ENCODE measurements around the gene SOX6.

Gene SOX6

DNA sequence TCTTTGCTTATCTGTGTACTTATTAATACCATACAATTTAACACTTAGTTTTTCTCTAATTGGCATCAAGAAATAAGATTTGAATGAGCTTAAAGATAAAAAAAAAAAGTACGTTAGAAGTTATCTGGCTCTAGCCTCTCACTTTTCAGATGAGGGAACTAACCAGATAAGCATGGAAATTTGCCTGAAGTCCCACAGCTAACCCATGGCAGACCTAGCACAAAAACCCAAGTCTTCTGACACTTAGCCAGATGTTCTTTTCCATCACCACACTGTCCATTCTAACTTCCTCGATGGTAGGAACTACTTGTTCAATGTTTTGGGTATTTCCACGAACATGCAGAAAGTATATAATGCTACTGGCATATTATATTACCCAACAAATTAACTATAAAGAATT lies 7.4 kb upstream of the SOX6 start:
- no peak for DNase-seq

DNA sequence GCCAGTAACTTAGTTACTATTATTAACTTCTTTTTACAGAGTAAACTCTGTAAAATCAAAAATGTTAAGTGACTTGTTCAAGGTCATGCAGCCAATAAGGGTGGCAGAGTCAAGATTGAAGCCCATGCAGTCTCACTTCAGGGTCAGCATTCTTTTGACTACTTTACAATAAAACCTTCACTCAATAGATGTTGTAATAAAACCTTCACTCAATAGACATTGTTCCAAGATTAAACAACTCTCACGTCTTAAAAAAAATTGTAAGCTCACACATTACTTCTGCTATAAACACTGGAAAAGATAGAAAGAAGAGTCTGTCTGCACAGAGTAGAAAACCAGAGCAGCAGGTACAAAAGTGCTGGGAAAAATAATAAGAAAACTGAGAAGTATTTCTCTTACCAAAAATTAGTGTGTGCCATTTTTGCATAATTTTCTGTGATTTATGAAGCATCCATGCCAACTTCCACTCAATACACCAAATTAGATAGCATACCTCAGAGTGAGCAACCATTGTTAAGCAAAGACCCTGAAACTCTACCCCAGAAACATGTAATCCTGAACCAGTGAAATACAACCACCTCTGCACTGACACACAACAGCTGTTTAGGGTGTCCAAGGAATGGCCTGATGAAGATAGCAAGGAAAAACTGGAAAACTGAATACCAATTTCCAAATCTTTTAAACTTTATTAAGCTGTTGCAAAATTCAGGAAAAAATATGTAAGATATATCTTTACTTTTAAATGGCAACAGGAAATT lies 4.9 kb upstream of the SOX6 start:
- no peak for DNase-seq

DNA sequence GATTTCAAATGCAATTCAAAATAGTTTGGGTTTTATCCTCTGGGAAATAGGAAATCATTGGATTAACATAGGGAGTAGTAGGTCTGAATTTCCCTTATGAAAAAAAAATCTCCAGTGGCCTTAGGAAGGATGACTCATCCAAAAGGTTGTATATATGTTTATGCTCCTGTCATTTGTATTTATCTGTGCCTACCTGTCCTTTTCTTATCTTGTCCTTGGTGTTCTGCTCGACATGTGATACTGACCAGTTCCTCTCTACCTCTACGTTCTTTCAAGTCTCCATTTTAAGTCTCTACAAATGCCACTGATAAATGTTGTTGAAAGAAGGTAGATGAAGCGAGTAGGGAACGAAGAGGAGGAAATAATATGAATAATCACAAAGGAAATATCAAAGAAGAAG lies 3.0 kb upstream of the SOX6 start:
- DNase-seq: no peak

DNA sequence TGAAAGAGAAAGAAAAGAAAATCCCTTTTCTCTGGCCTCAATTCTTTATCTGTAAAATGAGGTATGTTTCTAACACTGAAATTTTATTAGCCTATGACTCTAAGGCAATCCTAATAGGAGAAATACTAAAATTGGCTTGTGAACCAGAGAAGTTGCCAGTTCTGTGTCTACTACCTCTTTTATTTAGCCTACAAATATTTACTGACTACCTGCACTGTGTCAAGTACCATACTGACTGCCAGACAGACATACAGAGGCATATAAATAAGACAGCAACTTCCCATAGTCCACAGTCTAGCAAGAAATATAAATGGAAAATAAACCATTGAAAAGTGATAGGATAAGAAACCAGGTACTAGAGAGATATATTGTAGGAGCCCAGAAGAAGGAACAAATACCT lies 2.4 kb upstream of the SOX6 start:
- DNase-seq: no peak

DNA sequence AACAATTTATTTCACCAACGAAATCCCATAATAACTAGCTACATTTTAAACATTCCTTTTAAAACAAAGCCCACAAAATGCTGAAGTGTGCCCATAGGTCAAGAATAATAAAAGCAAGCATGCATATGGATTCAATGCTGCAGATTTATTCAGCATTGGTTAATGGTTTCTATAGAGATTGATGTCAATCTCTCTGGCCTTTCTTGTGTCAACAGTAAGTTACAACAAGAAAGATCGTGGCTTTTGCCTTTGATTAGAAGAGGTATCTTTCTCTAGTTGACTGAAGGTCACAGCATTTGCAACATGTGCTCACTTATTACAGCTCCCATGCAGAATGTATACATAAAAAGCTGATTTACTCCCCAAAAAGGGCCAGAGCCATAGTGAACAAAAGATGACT lies 1.4 kb upstream of the SOX6 start:
- no peak for DNase-seq

DNA sequence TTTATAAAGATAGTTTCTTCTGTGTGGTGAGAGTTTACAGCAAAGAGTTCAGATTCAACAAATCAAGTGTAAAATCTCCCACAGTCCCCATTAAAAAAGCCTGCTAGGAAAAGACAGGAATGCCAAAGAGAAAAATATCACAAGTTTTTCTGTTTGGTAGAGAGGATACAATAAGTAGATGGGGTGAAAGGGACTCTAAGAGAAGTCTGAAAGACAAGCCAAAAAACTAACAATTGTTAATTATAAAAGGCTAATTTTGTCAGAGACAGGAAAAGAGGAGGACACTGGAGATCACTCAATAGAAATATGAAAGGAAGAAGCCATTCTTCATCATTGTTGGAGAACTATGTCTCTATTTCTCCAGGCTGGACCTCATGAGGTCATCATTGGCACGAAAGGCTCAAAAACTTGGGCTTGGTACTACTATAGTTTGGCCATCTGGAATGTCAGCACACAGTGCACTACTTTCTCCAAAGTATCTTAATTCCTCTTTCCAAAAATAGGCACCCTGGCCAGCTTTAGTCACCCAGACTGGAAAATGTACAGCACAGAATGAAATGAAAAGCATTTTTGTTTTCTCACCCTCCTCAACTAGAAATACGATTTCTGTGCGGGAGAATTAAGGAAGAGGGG lies 531 bp upstream of the SOX6 start:
- no peak for DNase-seq

DNA sequence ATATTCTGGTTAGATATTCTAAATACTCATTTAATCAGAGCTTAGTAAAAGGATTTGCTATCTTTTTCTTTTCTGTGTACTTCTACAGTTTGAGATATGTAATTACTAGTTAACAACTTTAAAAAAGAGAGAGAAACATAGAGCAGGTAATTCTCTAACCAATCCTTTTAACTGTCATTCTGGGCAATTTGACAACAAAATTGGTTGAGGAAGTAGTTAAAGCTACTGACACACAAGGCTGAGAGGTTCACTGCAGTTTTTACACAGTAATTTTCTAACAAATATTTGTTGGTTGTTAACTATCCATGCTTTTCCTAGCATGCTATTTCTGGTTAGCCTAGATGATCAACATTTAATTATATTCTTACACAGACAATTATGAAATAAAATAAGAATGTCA lies 3.6 kb downstream of the SOX6 start:
- no peak for DNase-seq

DNA sequence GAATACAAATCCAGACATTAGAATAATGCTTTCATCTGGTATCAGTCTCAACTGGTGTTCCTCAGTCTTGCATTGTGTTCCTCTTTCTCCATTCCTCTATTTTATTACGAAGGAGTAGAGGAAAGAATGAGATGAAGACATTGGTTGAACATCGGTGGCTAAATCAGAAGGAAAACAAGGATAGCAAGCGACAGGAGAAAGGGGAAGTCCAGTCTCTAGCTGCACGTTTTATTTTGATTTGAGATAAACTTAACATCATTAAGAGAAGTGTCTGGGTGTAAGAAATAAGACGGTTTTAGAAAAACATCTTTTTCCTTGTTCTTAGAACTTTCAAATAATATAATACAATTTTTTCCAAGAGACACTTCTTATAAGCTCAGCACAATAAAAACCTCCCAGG lies 6.2 kb downstream of the SOX6 start:
- no peak for DNase-seq

DNA sequence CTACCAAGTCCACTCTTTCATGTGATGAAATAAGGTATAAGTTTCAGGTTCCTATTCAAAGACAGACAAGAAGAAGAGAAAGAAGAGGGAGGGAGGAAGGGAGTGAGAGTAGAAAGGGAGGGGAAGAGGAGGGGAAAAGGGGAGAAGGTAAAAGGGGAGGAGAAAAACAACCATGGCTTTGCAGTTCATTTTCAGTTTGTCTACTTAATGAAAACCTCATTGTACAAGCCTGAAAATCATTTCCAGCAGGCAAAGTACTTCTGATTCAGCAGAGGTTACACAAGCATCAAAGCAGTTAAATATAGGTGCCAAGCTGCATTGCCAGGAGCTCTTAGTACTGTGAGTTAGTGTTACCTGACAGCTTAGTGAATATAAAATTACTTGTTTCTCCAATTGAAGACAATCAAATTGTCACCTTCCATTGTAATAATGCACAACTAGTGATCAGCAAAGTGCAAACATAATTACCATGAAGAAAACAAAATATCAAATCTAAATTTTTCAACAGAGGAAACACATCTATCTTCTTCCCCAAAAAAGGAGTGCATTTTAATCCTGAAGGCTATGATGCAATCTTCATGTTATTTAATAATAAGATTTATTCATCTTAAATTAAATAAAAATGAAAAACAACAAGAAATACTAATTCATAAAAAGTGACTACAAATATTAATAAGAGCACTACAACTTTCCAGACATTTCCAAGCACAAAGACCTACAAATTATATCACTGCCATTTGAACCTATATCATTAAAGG lies 8.2 kb downstream of the SOX6 start:
- DNase-seq: no peak

DNA sequence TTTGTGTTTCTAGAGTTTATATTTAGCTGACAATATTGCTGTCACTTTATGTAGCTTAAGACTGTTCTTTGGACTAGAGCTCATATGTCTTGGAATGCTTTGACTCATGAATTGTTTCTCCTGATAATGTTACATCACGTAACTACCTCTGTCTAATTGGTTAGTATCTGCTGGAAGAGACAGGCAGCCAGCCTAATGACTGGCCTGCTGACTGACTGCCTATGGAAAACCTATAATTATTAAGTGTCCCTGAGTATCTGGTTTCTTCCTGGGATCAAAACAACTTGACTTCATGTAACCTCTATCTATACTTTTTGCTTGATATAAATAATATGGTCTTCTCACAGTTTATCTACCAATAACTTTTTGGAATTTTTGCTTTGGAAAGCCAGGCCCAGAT lies 9.4 kb downstream of the SOX6 start:
- DNase-seq: no peak

DNA sequence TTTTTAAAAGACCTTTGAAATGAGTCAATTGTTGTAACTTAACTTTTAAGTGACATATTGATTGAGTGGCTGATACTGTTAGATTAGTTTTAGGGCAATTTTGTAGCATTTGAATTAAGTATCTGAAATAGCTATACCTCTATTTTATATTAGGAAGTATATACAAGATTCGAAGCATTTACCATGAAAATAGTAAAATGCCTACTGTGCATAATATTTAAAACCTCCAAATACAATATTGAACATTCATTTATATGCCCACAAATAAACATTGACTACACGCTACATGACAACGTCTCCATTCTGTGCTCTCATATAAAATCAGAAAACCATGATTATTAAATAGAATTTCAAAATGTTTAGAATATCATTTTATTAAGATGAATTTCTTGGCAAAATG lies 14.5 kb downstream of the SOX6 start:
- no peak for DNase-seq

DNA sequence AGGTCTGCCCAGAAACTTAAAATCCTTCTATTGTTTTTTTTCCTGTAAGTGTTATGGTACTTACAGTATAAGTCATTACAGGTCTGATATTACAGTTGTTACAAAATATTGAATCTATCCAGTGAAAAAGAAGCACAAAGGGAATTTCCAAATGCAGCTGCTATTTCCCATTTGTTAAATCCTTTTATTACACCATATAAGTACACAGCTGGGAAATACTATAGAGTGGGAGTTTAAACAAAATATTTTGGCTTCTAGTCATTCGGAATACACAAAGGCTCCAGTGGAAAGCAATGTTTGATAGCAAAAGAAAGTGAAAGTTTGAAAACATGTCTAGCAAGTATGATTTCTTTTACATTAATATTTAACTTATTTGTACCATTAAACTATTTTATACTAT lies 18.0 kb downstream of the SOX6 start:
- no peak for DNase-seq

DNA sequence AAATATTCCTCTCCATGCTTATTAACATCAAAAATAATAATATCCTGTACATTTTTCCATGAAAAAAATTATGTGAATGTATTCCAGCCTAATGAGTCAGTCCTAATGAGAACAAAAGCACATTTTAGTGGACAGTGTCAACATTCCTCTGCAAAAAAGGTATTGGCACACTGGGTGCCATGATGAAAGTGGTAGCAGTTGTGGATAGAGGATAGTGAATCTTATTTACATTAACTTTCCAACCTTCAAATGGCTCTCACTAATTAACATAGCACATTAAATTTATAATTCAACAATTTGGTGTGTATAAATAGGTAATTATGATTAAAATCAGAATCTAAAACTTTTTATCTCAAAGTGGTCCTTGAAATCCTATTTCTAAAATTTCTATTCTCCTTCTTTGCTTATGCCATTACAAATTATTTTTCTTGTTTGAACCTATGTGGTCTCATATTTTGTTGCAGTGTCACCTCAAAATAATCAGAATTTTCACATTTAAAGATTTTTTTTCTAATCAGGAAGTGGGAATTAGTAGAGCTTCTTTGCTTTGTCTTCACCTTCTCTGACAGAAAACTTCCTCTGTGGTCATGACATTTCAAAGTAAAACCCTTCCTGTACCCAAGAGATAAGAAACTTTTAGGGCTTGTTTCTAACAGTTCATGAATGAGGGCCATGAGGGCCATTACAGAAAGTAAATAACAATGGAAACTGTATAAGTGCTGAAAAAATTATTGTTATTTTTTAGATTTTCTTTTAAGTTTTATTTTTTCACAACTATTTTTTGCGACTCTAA lies 18.7 kb downstream of the SOX6 start:
- peak; percentile 22 for DNase-seq

DNA sequence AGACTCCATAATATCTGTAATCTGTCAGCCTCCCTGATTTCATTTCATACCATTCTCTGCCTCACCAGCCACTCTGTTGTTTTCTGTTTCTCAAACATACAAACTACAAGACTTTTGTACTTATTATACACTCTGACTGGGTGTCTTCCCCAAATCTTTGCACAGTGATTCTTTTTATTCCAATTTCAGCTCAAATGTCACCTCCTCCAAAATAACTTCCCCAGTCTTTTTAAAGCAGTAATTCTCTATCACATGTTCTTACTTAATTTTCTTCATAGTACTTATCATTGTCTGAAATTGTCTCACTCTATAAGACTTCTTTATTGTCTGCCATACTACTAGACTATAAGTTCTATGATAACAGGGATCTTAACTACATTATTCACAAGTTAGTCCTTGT lies 19.6 kb downstream of the SOX6 start:
- DNase-seq: no peak

DNA sequence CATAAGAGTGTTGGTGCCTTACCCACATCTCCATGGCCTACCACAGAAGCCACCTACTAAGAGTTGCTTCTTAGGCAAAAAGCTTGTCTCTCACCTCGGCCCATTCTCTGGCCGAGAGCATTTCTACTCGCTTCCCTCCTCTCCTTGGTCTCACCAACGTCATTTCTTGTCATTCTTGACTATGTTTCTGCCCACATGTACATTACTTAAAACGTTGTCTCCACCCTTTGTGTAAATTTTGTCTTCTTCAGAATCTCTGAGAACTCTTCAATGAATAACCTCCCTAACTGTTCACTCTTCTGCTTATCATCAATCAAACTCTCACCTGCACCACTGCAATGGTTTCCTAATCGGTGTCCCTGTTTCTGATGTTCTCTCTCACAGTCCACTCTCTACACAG lies 20.1 kb downstream of the SOX6 start:
- no peak for DNase-seq

DNA sequence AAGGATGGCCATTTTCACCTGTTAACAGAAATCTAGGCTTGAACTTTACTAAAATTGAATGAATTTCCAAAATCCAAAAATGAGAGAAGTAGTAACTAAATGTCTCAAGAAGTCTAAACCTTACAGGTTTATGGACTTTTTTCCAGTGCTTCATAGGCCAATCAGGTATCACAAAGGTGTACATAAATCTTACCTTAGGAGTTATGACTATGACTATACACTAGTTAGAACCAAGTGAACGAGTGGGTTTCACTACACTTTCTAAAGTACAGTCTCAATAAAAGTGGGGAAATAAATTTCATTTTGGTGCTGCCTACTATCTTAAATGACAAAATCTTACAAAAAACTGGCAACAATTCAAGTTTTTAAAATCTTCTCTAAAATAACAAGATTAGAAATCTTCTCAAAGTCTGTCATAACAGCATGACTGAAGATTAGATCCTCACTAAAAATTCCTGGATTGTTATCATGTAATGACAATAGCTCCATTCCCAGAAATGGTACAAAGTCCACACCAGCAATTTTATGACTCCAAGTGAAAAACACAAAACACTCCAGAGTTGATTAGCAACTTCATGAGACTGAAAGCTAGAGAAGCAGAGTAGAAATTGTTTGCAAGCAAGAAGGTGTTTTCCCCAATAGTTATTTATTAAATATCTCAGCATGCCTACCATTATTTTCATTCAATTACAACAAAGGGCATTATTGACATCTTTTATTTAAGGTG lies 20.9 kb downstream of the SOX6 start:
- no peak for DNase-seq

DNA sequence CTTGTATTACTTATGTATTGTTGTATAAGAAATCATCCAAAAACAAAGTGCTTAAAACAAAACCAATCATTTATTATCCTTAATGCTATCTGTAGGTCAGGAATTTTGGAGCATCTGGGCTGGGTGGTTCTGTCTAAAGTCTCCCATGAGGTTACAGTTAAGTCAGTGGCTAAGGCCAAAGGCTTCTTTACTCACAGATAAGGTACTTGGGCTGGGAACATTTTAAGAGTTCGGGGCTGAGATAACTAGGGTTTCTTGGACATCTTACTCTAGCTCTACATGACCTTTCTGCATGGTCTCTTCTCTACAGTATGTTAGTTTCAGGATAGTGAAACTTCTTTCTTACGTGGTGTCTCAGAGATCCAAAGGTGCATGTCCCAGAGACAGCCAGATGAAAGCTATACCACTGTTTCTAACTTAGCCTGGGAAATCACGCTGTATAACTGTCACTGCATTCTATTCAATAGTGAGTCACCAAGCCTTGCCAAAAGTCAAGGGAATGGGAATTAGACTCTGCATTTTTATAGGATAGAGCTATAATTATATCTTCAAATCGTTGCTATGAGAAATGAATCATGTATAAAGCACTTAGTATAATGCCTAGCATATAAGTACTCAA lies 29.6 kb downstream of the SOX6 start:
- DNase-seq: no peak

DNA sequence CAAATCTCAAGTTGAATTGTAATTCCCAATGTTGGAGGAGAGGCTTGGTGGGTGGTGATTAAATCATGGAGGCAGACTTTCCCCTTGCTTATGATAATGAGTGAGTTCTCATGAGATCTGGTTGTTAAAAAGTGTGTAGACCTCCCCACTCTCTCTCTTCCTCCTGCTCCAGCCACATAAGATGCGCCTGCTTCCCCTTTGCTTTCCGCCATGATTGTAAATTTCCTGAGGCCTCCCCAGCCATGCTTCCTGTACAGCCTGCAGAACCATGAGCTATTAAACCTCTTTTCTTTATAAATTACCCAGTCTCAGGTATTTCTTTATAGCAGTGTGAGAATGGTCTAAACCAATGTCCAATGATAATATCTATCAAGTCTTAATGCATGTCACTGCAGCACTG lies 34.2 kb downstream of the SOX6 start:
- no peak for DNase-seq

DNA sequence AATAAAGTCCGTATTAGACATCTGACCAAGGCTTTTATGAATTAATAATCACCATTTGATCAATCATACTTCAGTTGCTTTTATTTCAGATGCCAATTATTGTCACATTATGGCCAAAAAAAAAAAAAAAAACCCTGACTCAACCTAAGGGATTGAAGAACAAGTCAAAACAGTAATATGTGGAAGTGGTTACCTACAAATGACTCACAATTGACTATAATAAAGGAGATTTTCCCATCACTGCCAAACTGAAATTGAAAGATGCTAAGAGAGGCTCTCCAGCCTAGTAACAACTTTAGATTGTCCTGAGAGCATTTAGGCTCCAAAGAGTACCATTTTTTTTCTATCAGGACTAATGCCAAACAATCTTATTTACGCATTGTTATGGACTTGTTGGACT lies 35.2 kb downstream of the SOX6 start:
- DNase-seq: no peak

DNA sequence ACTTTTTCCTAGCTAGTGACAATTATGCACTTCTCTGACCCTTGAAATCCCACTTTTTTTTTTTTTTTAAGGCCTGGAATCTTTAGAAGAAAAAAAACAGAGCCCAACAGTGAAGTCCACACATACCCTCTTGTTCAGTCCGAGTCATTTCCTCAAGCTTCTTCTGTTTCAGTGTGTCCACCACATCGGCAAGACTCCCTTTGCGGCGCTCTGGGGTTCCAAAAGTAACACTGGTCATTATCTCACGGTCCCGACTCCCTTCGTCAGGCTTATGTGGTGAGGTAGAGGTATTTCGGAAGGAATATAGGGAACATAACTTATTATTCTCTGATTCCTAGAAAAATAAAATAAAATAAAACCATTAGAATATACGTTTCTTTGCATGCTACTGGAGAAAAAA lies 38.0 kb downstream of the SOX6 start:
- no peak for DNase-seq

DNA sequence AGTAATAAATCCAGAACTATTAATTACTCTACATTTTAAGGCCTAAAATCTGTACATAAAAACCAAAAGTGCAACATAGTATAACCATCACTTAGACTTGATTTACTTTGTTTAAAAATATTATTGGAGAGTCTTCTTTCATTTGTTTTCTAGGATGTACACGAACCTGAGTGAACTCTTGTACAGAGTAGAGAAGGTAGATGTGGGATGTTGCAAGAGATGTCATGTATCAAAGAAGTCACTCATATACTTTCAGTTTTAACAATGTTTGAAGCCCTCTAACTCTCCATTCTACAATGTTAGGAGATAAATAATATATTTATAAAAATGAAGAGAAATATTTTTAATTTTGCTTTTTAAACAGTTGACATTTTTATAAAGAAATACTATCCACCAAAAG lies 38.6 kb downstream of the SOX6 start:
- no peak for DNase-seq

DNA sequence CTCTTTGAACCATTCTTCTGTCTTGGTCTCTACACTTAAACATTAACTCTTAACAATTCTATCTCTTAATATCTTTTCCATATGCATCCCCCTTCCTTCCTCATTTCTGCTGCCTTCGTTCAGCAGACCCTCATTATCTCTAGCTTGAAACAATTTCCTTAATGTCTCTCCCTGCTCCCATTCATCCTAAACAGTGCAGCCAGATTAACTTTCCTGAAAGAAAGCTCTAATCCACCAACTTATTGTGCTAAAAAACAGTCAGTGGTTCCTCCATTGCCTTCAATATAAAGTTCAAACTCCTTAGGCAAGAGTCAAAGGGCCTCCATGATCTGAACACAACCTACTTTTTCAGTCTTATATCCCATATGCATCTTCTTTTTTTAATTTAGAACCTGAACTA lies 42.5 kb downstream of the SOX6 start:
- DNase-seq: no peak
